Subcutaneous adipose tissue (tissue), 4 donors: ENCODE results near the gene SPEM1. TPM values are rescaled to one million over a fixed set of nuclear protein-coding genes. Genes with fewer than 3 reads are reported as not detected.

Experiments used
- total RNA-seq, 4 donors: library from RNA; depleted of rRNA; stranded (reverse); fragments of >200 nt; gene quantifications; one replicate each; pipeline ENCODE4 v1.1.0, GENCODE V29; 2016
- TF ChIP-seq, protein P1 (sequence below): fragments of 450-650 bp; IDR thresholded peaks from one replicate; pipeline ENCODE4 v1.5.1; 2016; ENCODE audit warnings: low read depth, mild to moderate bottlenecking, control low read depth, antibody characterized with exemption, moderate library complexity

Gene SPEM1
- total RNA-seq, 4 donors from 2014 or later, result not detected

DNA sequence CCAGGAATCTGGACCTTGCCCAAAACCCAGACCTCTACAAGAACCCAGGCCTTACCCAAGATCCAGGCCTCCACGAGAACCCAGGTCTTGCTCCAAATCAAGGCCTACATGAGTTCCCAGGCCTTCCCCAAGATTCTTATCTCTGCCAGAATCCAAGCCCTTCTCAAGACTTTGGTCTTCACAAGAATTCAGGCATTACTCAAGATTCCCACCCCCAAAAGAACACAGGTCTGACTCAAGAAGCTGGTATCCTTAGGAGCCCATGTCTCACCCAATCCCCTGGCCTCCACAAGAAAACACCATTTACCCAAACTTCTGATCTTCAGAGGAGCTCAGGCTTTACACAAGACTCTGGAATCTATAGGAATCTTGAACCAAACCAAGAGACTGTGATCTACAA lies 11.1 kb downstream of the SPEM1 start:
- TF ChIP-seq, protein P1, sequence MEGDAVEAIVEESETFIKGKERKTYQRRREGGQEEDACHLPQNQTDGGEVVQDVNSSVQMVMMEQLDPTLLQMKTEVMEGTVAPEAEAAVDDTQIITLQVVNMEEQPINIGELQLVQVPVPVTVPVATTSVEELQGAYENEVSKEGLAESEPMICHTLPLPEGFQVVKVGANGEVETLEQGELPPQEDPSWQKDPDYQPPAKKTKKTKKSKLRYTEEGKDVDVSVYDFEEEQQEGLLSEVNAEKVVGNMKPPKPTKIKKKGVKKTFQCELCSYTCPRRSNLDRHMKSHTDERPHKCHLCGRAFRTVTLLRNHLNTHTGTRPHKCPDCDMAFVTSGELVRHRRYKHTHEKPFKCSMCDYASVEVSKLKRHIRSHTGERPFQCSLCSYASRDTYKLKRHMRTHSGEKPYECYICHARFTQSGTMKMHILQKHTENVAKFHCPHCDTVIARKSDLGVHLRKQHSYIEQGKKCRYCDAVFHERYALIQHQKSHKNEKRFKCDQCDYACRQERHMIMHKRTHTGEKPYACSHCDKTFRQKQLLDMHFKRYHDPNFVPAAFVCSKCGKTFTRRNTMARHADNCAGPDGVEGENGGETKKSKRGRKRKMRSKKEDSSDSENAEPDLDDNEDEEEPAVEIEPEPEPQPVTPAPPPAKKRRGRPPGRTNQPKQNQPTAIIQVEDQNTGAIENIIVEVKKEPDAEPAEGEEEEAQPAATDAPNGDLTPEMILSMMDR, result no peak

DNA sequence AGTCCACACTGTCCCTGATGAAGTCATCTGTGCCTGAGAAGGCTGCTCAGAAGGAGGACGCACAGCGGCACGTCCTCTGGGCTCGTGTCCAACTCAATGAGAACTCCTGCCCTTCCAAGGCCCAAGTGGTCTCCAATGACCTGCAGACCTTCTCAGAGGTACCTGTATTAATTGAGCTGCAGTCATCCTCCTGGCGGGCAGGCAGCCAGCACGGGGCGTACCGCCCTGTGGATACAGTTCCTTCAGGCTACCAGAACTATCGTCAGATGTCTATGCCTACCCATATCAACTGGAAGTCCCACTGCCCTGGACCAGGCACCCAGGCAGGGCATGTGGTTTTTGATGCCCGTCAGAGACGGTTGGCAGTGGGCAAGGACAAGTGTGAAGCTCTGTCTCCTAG lies 12.2 kb downstream of the SPEM1 start:
- TF ChIP-seq, protein P1, result no peak

GRCh38 chr17:7435676-7436555 lies 15.8 kb downstream of the SPEM1 start:
- TF ChIP-seq, protein P1, result no peak

- TF ChIP-seq, protein P1, result no peak
Measured at GRCh38 chr17:7436556-7437368, 16.6 kb downstream of the SPEM1 start.

DNA sequence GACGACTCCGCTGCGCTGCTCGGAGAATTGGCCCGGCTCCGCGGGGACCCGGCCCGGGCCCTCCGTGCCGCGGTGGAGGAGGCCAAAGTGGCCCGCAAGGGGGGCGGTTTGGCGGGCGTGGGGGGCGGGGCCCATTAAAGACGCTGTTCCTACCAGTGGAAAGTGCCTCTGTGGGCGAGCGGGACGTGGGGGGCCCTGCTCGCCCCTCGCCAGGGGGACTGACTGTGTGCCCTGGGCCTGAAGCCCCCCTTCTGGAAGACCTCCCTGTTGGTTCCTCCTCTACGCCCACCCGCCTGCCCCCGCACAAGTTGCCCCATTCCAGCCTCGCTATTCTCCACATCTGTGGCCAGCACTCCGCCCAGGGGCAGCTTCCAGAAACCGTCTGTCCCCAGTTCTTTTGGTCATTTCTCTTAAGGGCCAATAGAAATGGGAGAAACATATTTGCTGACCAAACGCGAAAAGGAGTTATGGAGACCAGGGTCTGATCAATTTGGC lies 17.3 kb downstream of the SPEM1 start:
- TF ChIP-seq, protein P1, result no peak

DNA sequence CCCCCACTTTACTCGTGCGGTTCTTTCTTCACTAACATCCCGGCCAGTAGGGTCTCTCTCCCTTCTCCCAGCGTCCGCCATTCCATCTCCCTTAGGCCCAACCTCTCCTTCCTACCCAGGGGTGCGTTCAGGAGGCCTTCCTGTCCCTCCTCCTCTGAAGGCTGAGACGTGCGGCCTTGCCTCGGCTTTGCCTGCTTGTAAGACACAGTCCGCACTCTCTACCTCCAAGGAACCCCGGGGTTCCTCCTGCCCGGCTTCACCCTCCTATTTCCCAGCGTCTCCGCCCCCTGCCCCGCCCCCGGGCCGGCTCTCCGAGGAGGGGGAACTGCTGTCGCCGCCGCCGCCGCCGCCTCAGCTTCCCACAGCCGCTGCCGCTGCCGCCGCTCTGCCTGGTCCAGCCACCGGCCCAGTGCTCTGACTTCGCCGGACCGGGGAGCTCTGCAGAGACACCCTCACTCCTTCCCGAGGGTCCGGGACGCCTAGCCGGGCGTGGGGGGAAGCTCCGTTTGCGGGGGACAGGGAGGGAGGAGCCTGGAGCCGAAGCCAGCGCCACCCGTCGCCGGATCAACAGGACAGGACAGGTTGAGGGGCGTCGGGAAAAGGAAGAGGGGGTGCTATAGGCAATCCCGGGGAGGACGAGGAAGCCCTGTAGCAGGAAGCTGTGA lies 18.0 kb downstream of the SPEM1 start:
- TF ChIP-seq, protein P1, result no peak
